GM12878 (cell line): ENCODE data around the gene CC2D1A. TPM values are rescaled to one million over a fixed set of nuclear protein-coding genes. Genes with fewer than 3 reads are reported as not detected.

Experiments used
- ATAC-seq: fragments of 200-7000 bp; cut with Tn5 transposase; 3 replicates; pipeline ENCODE4 v1.9.1; 2020; ENCODE audit warnings: mild to moderate bottlenecking, moderate library complexity
- BruUV-seq: library from RNA; stranded (reverse); fragments of 400-500 nt; replicated peaks from 2 replicates; lab custom pipeline; 2021; lab: Mats Ljungman, UMichigan
- CTCF ChIA-PET: fragments of 300-600 bp; sonication (Branson Sonifier 250); formaldehyde crosslinking; extraction: SDS; loops from one replicate; lab custom pipeline; 2021; ENCODE audit warnings: inconsistent platforms; lab: Yijun Ruan, JAX
- POLR2A ChIA-PET: fragments of 350-600 bp; formaldehyde crosslinking; extraction: SDS; loops from one replicate; lab custom pipeline; 2021; ENCODE audit warnings: inconsistent platforms; lab: Charles Lee
- RAD21 ChIA-PET: fragments of 300-600 bp; sonication (Branson Sonifier 250); formaldehyde crosslinking; loops from one replicate; lab custom pipeline; 2023; ENCODE audit warnings: antibody characterized with exemption; ENCODE audit not compliant: unreplicated experiment; lab: Charles Lee
- SMC1A ChIA-PET: fragments of 300-600 bp; sonication (Branson Sonifier 250); formaldehyde crosslinking; loops from one replicate; lab custom pipeline; 2023; ENCODE audit not compliant: unreplicated experiment, uncharacterized antibody; lab: Charles Lee
- DNase-seq: peaks from one replicate; pipeline ENCODE4 v3.0.0-alpha.2; 2011; ENCODE audit warnings: low read depth, low spot score
- FAIRE-seq: peaks from 3 replicates; lab custom pipeline; 2011; peaks lifted over from hg19 to GRCh38; lab: Jason Lieb, UNC
- H2AFZ ChIP-seq: 2 replicates; pipeline ENCODE4 v1.6.0; 2011; ENCODE audit warnings: low read depth, low read length, control low read depth; ENCODE audit not compliant: control insufficient read depth
- H3K27ac ChIP-seq: 2 replicates; pipeline ENCODE4 v1.5.1; 2011; ENCODE audit warnings: control low read depth; ENCODE audit not compliant: control insufficient read depth, insufficient read depth
- H3K27me3 ChIP-seq, 2 experiments: replicated peaks in 1 of 2; 2 replicates each; pipeline versions ENCODE4 v1.6.0 to v1.6.1; 2011; ENCODE audit warnings: low read length in 1 of 2; ENCODE audit not compliant: control insufficient read depth in 2 of 2, insufficient read depth in 2 of 2
- H3K36me3 ChIP-seq, 2 experiments: 2 replicates each; pipeline ENCODE4 v1.5.1; 2011; ENCODE audit warnings: low read length in 1 of 2; ENCODE audit not compliant: control insufficient read depth in 2 of 2, insufficient read depth in 2 of 2
- H3K4me1 ChIP-seq: 2 replicates; pipeline ENCODE4 v1.6.1; 2011; ENCODE audit warnings: mild to moderate bottlenecking, low read length, moderate library complexity, mixed read lengths; ENCODE audit not compliant: control insufficient read depth, insufficient read depth
- H3K4me2 ChIP-seq: 2 replicates; pipeline ENCODE4 v1.6.0; 2011; ENCODE audit warnings: control low read depth; ENCODE audit not compliant: control insufficient read depth, insufficient read depth
- H3K4me3 ChIP-seq: fragments of 200-600 bp; sonication (generic); 2 replicates; pipeline ENCODE4 v1.5.1; 2016
- H3K79me2 ChIP-seq: 2 replicates; pipeline ENCODE4 v1.6.0; 2011; ENCODE audit warnings: low read length; ENCODE audit not compliant: control insufficient read depth, insufficient read depth
- H3K9ac ChIP-seq: 2 replicates; pipeline ENCODE4 v1.8.0; 2011; ENCODE audit warnings: low read length, control low read depth, mixed read lengths; ENCODE audit not compliant: control insufficient read depth, insufficient read depth
- H3K9me3 ChIP-seq: replicated peaks from 3 replicates; pipeline ENCODE4 v1.5.1; 2011; ENCODE audit warnings: mild to moderate bottlenecking, low read length; ENCODE audit not compliant: control insufficient read depth, insufficient read depth
- H4K20me1 ChIP-seq: 2 replicates; pipeline ENCODE4 v1.6.0; 2011; ENCODE audit not compliant: control insufficient read depth, insufficient read depth
- ELK1 ChIP-seq: IDR thresholded peaks from 2 replicates; pipeline ENCODE4 v1.6.1; 2012; ENCODE audit warnings: low read depth, low read length, improper control_type of control experiment
- ETV6 ChIP-seq, 2 experiments: fragments of 450-650 bp in 1 of 2; IDR thresholded peaks in 1 of 2; conservative IDR thresholded peaks in 1 of 2; 2 replicates each; pipeline ENCODE4 v1.6.1; 2014; ENCODE audit warnings: antibody characterized with exemption in 1 of 2, borderline replicate concordance in 1 of 2, low read depth in 1 of 2, mild to moderate bottlenecking in 1 of 2, moderate library complexity in 1 of 2
- GABPA ChIP-seq: IDR thresholded peaks from 2 replicates; pipeline ENCODE4 v1.6.1; 2014; ENCODE audit warnings: antibody characterized with exemption, low read depth, mild to moderate bottlenecking, inconsistent platforms
- IKZF1 ChIP-seq: fragments of 450-650 bp; conservative IDR thresholded peaks from 2 replicates; pipeline ENCODE4 v1.6.1; 2017; ENCODE audit warnings: antibody characterized with exemption, mild to moderate bottlenecking
- MTA2 ChIP-seq: fragments of 450-650 bp; IDR thresholded peaks from 2 replicates; pipeline ENCODE4 v1.6.1; 2016; ENCODE audit warnings: low read depth, mild to moderate bottlenecking, moderate library complexity
- NFIC ChIP-seq: IDR thresholded peaks from 2 replicates; pipeline ENCODE4 v1.6.1; 2012; ENCODE audit warnings: low read depth, mild to moderate bottlenecking, inconsistent platforms, low read length, moderate library complexity
- NRF1 ChIP-seq: conservative IDR thresholded peaks from 2 replicates; pipeline ENCODE4 v1.6.1; 2011; ENCODE audit warnings: mild to moderate bottlenecking, low read depth, low read length, improper control_type of control experiment
- RAD51 ChIP-seq: fragments of 450-650 bp; IDR thresholded peaks from 2 replicates; pipeline ENCODE4 v1.6.1; 2016; ENCODE audit warnings: moderate library complexity, mild to moderate bottlenecking, inconsistent platforms
- RUNX3 ChIP-seq: IDR thresholded peaks from 2 replicates; pipeline ENCODE4 v1.6.1; 2012; ENCODE audit warnings: low read length, inconsistent platforms
- SIN3A ChIP-seq: IDR thresholded peaks from 2 replicates; pipeline ENCODE4 v1.6.1; 2012; ENCODE audit warnings: low read depth, low read length, improper control_type of control experiment
- SPI1 ChIP-seq: IDR thresholded peaks from 2 replicates; pipeline ENCODE4 v1.6.1; 2011; ENCODE audit warnings: low read depth, mild to moderate bottlenecking, low read length, moderate library complexity, borderline replicate concordance; ENCODE audit not compliant: insufficient read depth
- SUZ12 ChIP-seq: fragments of 200-600 bp; sonication (generic); IDR thresholded peaks from one replicate; pipeline ENCODE4 v1.6.1; 2018; ENCODE audit warnings: antibody characterized with exemption, mild to moderate bottlenecking; ENCODE audit not compliant: unreplicated experiment
- ZNF687 ChIP-seq: fragments of 450-650 bp; IDR thresholded peaks from 2 replicates; pipeline ENCODE4 v1.6.1; 2017; ENCODE audit warnings: mild to moderate bottlenecking, moderate library complexity
- WGBS: methylation state at CpG from one replicate; pipeline ENCODE4 v1.1.6; 2016; ENCODE audit warnings: low lambda C conversion rate; ENCODE audit not compliant: insufficient replicate concordance, insufficient coverage; ENCODE audit errors: missing lambda C conversion rate; 5-methylcytosine and 5-hydroxymethylcytosine counted together
- in situ Hi-C: fragments of 300-500 bp; cut with MboI; formaldehyde crosslinking; loops from 9 replicates; pipeline ENCODE4 v1.14.3; 2018; ENCODE audit warnings: mixed read lengths
- intact Hi-C: fragments of 100-400 bp; cut with micrococcal nuclease; formaldehyde crosslinking; loops from one replicate; pipeline ENCODE4 v1.14.2; 2022; ENCODE audit not compliant: unreplicated experiment
- polyA plus RNA-seq, 11 experiments: library from polyadenylated mRNA; depleted of rRNA in 4 of 11; unstranded in 6 of 11; stranded (reverse) in 5 of 11; fragments of >200 nt; fragmentation: Nextera tagmentation in 4 of 11; fragmentation: Illumina TruSeq in 1 of 11; extraction: Ambion mirVana in 4 of 11; extraction: Trizol in 1 of 11; gene quantifications; 1 replicate in 1 of 11; 2 replicates in 10 of 11; pipeline versions ENCODE4 v1.2.1 to v1.2.3, GENCODE V29; 2011 to 2016; ENCODE audit warnings: inconsistent platforms in 2 of 11, missing spikeins in 2 of 11, low read depth in 1 of 11
- total RNA-seq, 4 experiments: library from RNA; depleted of rRNA in 3 of 4; stranded (reverse); fragments of >200 nt in 3 of 4; fragmentation: Illumina TruSeq in 1 of 4; extraction: Trizol in 1 of 4; gene quantifications; 2 replicates each; pipeline versions ENCODE4 v1.2.1 to v1.2.3, GENCODE V29; 2013 to 2021
- TF ChIP-seq, protein P1 (sequence below): fragments of 450-650 bp; IDR thresholded peaks from 2 replicates; pipeline ENCODE4 v1.6.1; 2016; ENCODE audit warnings: mild to moderate bottlenecking

The CC2D1A gene
- total and polyA plus RNA-seq, 10 of the 15 experiments (the other 5 are each of a cell fraction or from before 2014, with no cell fraction given): 0.13 to 36.1 (median 16.1) TPM

GRCh38 chr19:13881251-13881691, 24.7 kb upstream of the CC2D1A start (continued):
- TF ChIP-seq SUZ12 (no peak), RUNX3 (peak; percentile 37; the same call in 1 of the 2 replicates), ETV6 (conservative IDR thresholded peaks at IDR 0.05 in 1 of 2, IDR thresholded peaks at IDR 0.05 in 1 of 2; ENCODE audit: borderline replicate concordance in 1 of 2, low read depth in 1 of 2) (no peak), SIN3A (no peak), ELK1 (no peak)

DNA sequence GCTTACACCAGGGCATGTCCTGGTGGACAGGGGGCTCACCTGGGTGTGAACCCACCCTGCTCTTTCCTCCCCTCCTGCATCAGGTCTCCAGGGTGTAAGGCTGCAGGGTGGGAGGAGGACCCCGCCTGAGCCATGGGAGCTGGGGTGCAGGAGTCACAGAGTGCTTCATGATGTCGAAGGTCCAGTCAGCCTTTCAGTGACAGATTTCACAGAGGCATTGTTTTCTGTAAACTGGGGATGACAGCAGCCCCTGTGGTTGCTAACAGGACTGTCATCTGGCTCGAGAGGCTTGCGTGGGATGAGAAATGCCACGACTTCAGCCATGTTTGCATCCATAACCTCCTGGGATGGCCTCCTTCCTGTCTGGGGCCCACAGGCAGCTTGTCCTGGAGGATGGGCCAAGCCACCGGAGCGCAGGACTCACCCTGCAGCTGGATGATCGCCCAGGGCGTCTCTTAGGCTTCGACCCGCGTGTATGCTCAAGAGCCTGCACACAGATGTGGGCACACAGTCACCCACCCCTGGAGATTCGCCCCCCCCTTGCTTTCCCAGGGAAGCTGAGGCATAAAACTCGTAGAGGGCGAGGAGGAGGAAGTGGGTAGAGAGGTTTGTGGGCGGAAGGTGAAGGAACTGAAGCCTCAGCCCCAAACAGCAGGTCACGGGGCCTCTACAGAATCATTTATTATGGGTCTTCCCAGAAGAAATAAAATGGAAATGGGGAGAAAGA, 24.1 kb upstream of the CC2D1A start:
- Histone ChIP-seq H3K4me1 (peaks cover 25% of the 10 kb centered on the region), H2AFZ (peak overlapping the region; percentile 45), H3K79me2 (no peaks in the 10 kb centered on the region), H3K4me3 (no peak overlapping the region), H4K20me1 (no peaks in the 10 kb centered on the region), H3K36me3 (no peaks in the 10 kb centered on the region), H3K4me2 (peak overlapping the region; percentile 85), H3K9me3 (no peaks in the 10 kb centered on the region), H3K27me3 (no peaks in the 10 kb centered on the region), H3K9ac (peak overlapping the region; percentile 49; the same call in 1 of the 2 replicates), H3K27ac (peak overlapping the region; percentile 64)
- FAIRE-seq (peak; percentile 83), DNase-seq (no peak), ATAC-seq (peak; percentile 34)
- no TSS peak for BruUV-seq
- ChIA-PET RAD21 (interaction anchor here (0.6 to 4.5 kb wide), 16 partner anchors 19 to 701 kb away, joined by 3 to 40 read pairs (median 6); partner anchors contain the start of genes ASF1B, DCAF15, IL27RA and MISP3), CTCF (interaction anchor here (0.6 to 8.1 kb wide), 16 partner anchors 12 to 254 kb away, joined by 3 to 152 read pairs (median 7); partner anchors contain the start of genes ASF1B, IL27RA and MISP3), SMC1A (interaction anchor here (0.6 to 6.5 kb wide), 17 partner anchors 17 to 523 kb away, joined by 3 to 47 read pairs (median 3); partner anchors contain the start of genes ASF1B, IL27RA and MISP3), POLR2A (interaction anchor here (0.6 to 2.0 kb wide), 9 partner anchors 47 to 255 kb away, joined by 3 to 15 read pairs (median 4); partner anchors contain the start of genes ASF1B, IL27RA and MISP3)
- 34% methylated on average over 17 of the region's 17 CpGs for WGBS
- intact Hi-C loops: loop anchor here (2.0 to 5.0 kb wide), 3 partner anchors 120 to 285 kb away; partner anchors contain the start of gene ASF1B
- in situ Hi-C loops: loop anchor here (5.0 to 25.0 kb wide), 2 partner anchors 190 to 455 kb away; partner anchors contain the start of gene MISP3
- peak; percentile 75 for TF ChIP-seq SPI1
- TF ChIP-seq RAD51: peak; percentile 53
- no peak for TF ChIP-seq NRF1
- no peak for TF ChIP-seq GABPA
- TF ChIP-seq, protein P1, sequence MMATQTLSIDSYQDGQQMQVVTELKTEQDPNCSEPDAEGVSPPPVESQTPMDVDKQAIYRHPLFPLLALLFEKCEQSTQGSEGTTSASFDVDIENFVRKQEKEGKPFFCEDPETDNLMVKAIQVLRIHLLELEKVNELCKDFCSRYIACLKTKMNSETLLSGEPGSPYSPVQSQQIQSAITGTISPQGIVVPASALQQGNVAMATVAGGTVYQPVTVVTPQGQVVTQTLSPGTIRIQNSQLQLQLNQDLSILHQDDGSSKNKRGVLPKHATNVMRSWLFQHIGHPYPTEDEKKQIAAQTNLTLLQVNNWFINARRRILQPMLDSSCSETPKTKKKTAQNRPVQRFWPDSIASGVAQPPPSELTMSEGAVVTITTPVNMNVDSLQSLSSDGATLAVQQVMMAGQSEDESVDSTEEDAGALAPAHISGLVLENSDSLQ: 0 out of 2 replicates have a peak, but pooled peaks have one; percentile 34
- peak; percentile 42 for TF ChIP-seq ZNF687
- peak; percentile 77 for TF ChIP-seq IKZF1
- peak; percentile 34; the same call in 1 of the 2 replicates for TF ChIP-seq MTA2
- TF ChIP-seq NFIC: no peak
